Measurements from ENCODE around the gene TAS1R3.

- TF ChIP-seq CTCF (IDR thresholded peaks at IDR 0.05), result no peak
- no peak for TF ChIP-seq POLR2A (IDR thresholded peaks at IDR 0.05)
Measured at GRCh38 chr1:1294250-1294890, 36.7 kb upstream of the TAS1R3 start.

All from adrenal gland (tissue), 5 donors.